Keratinocyte (primary cell): ENCODE data around the gene SFPQ.

Source experiments
- EZH2 ChIP-seq: IDR thresholded peaks from one replicate; pipeline ENCODE4 v1.6.1; 2012; ENCODE audit warnings: inconsistent platforms, mild to moderate bottlenecking, low read length, moderate library complexity
- TF ChIP-seq, protein P1 (sequence below), 3 experiments: IDR thresholded peaks in 1 of 3; conservative IDR thresholded peaks in 1 of 3; optimal IDR thresholded peaks in 1 of 3; 2 replicates in 2 of 3; 3 replicates in 1 of 3; pipeline versions ENCODE3 to v1.5.1; 2011; ENCODE audit warnings: low read length in 3 of 3, mild to moderate bottlenecking in 3 of 3, moderate library complexity in 2 of 3, control low read depth in 1 of 3, inconsistent platforms in 1 of 3; ENCODE audit not compliant: insufficient read depth in 2 of 3; ENCODE audit errors: extremely low read depth in 1 of 3

DNA sequence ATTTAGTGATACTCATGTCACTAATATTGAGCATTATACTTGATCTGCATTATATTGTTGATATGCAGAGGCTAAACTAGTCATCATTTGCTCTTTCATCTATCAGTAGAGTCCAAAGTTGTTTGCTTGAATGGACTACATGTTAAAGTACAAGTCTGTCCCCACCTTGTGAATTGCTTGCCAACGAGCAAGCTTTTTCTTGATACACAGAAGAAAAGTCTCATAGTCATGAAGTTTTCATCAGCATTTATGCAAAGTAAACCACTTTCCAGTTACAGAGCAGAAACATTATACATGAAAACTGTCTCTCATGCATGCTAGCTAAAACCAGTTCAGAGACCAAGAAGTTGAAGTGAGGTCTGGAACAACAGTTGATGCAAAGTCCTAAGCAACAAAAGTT lies 13.0 kb downstream of the SFPQ start:
- TF ChIP-seq, protein P1, sequence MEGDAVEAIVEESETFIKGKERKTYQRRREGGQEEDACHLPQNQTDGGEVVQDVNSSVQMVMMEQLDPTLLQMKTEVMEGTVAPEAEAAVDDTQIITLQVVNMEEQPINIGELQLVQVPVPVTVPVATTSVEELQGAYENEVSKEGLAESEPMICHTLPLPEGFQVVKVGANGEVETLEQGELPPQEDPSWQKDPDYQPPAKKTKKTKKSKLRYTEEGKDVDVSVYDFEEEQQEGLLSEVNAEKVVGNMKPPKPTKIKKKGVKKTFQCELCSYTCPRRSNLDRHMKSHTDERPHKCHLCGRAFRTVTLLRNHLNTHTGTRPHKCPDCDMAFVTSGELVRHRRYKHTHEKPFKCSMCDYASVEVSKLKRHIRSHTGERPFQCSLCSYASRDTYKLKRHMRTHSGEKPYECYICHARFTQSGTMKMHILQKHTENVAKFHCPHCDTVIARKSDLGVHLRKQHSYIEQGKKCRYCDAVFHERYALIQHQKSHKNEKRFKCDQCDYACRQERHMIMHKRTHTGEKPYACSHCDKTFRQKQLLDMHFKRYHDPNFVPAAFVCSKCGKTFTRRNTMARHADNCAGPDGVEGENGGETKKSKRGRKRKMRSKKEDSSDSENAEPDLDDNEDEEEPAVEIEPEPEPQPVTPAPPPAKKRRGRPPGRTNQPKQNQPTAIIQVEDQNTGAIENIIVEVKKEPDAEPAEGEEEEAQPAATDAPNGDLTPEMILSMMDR (optimal IDR thresholded peaks at IDR 0.05 in 1 of 3, IDR thresholded peaks at IDR 0.05 in 1 of 3, conservative IDR thresholded peaks at IDR 0.05 in 1 of 3; ENCODE audit: extremely low read depth in 1 of 3, insufficient read depth in 2 of 3, low read length in 3 of 3): no peak
- no peak for TF ChIP-seq EZH2
